K562 (cell line): ENCODE measurements around the gene MEIS2. TPM values are rescaled to one million over a fixed set of nuclear protein-coding genes. Genes with fewer than 3 reads are reported as not detected.

Experiments
- ATAC-seq: fragments of 200-7000 bp; cut with Tn5 transposase; 3 replicates; pipeline ENCODE4 v1.9.1; 2020; ENCODE audit warnings: moderate library complexity
- BruUV-seq: library from RNA; stranded (reverse); fragments of 400-500 nt; replicated peaks from 2 replicates; lab custom pipeline; 2021; lab: Mats Ljungman, UMichigan
- CTCF ChIA-PET: fragments of 300-600 bp; formaldehyde crosslinking; extraction: SDS; loops from one replicate; lab custom pipeline; 2021; ENCODE audit warnings: low intra/inter-chr PET ratio; lab: Yijun Ruan, JAX
- POLR2A ChIA-PET: fragments of 300-600, 350-650 bp; sonication (Branson Sonifier 250); formaldehyde crosslinking; extraction: SDS; loops from one replicate; lab custom pipeline; 2021; ENCODE audit warnings: antibody characterized with exemption, inconsistent platforms; lab: Yijun Ruan, JAX
- DNase-seq, 4 experiments: peaks; one replicate each; pipeline versions ENCODE4 v3.0.0 to v3.0.0-alpha.2; 2011 to 2018; ENCODE audit warnings: low spot score in 3 of 4, mixed read lengths in 3 of 4; ENCODE audit errors: extremely low read depth in 1 of 4
- FAIRE-seq: peaks from 2 replicates; lab custom pipeline; 2011; peaks lifted over from hg19 to GRCh38; lab: Jason Lieb, UNC
- H2AFZ ChIP-seq: 2 replicates; pipeline ENCODE4 v1.6.0; 2011; ENCODE audit warnings: low read depth, low read length, control low read depth, inconsistent platforms
- H3K27ac ChIP-seq: fragments of 200-600 bp; 3 replicates; pipeline ENCODE4 v1.8.0; 2011; ENCODE audit warnings: low read depth, mild to moderate bottlenecking, control low read depth, inconsistent platforms, low read length, moderate library complexity, mixed read lengths; ENCODE audit errors: extremely low read depth
- H3K27me3 ChIP-seq, 2 experiments: fragments of 300-600 bp in 1 of 2; 2 replicates in 1 of 2; 3 replicates in 1 of 2; pipeline versions ENCODE4 v1.6.0 to v1.8.0; 2011; ENCODE audit warnings: inconsistent platforms in 2 of 2, low read length in 2 of 2, mild to moderate bottlenecking in 1 of 2, mixed read lengths in 1 of 2, moderate library complexity in 1 of 2; ENCODE audit not compliant: control insufficient read depth in 2 of 2, insufficient read depth in 2 of 2
- H3K36me3 ChIP-seq: fragments of 300-600 bp; 3 replicates; pipeline ENCODE4 v1.8.0; 2011; ENCODE audit warnings: mild to moderate bottlenecking, low read length, inconsistent platforms; ENCODE audit not compliant: control insufficient read depth, insufficient read depth
- H3K4me1 ChIP-seq, 2 experiments: fragments of 200-600 bp in 1 of 2; replicated peaks in 1 of 2; 2 replicates in 1 of 2; 3 replicates in 1 of 2; pipeline versions ENCODE4 v1.5.1 to v1.8.0; 2011; ENCODE audit warnings: inconsistent platforms in 2 of 2, low read length in 2 of 2, mild to moderate bottlenecking in 1 of 2, mixed read lengths in 1 of 2, moderate library complexity in 1 of 2; ENCODE audit not compliant: control insufficient read depth in 2 of 2, insufficient read depth in 2 of 2
- H3K4me2 ChIP-seq: 2 replicates; pipeline ENCODE4 v1.6.1; 2011; ENCODE audit warnings: low read length, control low read depth, inconsistent platforms, mixed read lengths; ENCODE audit not compliant: insufficient read depth
- H3K4me3 ChIP-seq: fragments of 200-600 bp; sonication (generic), shearing (Covaris generic); 2 replicates; pipeline ENCODE4 v1.5.1; 2016; ENCODE audit warnings: control low read depth, inconsistent platforms
- H3K79me2 ChIP-seq: fragments of 200-600 bp; 3 replicates; pipeline ENCODE4 v1.8.0; 2011; ENCODE audit warnings: low read length, inconsistent platforms; ENCODE audit not compliant: control insufficient read depth, insufficient read depth
- H3K9ac ChIP-seq, 2 experiments: 2 replicates each; pipeline versions ENCODE4 v1.6.0 to v1.6.1; 2011; ENCODE audit warnings: low read depth in 2 of 2, low read length in 2 of 2, control low read depth in 1 of 2, inconsistent platforms in 1 of 2, mild to moderate bottlenecking in 1 of 2, mixed read lengths in 1 of 2; ENCODE audit not compliant: insufficient read depth in 1 of 2
- H3K9me1 ChIP-seq: one replicate; pipeline ENCODE4 v1.6.0; 2011; ENCODE audit warnings: inconsistent platforms, mild to moderate bottlenecking, low read length, moderate library complexity; ENCODE audit not compliant: control insufficient read depth, insufficient read depth
- H3K9me3 ChIP-seq: replicated peaks from 2 replicates; pipeline ENCODE4 v1.5.1; 2011; ENCODE audit warnings: low read depth, low read length, inconsistent platforms; ENCODE audit not compliant: control insufficient read depth, insufficient read depth
- H4K20me1 ChIP-seq: replicated peaks from 2 replicates; pipeline ENCODE4 v1.6.1; 2011; ENCODE audit warnings: low read length, inconsistent platforms, mixed read lengths; ENCODE audit not compliant: control insufficient read depth, insufficient read depth
- ERF ChIP-seq: fragments of 450-650 bp; formaldehyde crosslinking; IDR thresholded peaks from 2 replicates; pipeline ENCODE4 v1.4.0; 2020; ENCODE audit warnings: mild to moderate bottlenecking, mixed read lengths
- FOXK1 ChIP-seq: sonication (generic); formaldehyde crosslinking; IDR thresholded peaks from 2 replicates; pipeline ENCODE4 v1.8.0; 2022; ENCODE audit warnings: missing genetic modification reagents, mild to moderate bottlenecking, borderline replicate concordance
- HDAC3 ChIP-seq: fragments of 450-650 bp; IDR thresholded peaks from 2 replicates; pipeline ENCODE4 v1.6.1; 2018; ENCODE audit warnings: borderline replicate concordance, mild to moderate bottlenecking, moderate library complexity; ENCODE audit not compliant: partially characterized antibody
- STAG1 ChIP-seq: sonication (generic); formaldehyde crosslinking; IDR thresholded peaks from 2 replicates; pipeline ENCODE4 v1.5.0; 2020; ENCODE audit warnings: missing genetic modification reagents, borderline replicate concordance
- YBX1 ChIP-seq: fragments of 450-650 bp; IDR thresholded peaks from 2 replicates; pipeline ENCODE4 v1.7.1; 2016; ENCODE audit warnings: mild to moderate bottlenecking
- WGBS: fragments of 100-300 bp; shearing (Covaris generic); methylation state at CpG from one replicate; pipeline ENCODE4 v1.1.6; 2016; ENCODE audit warnings: low coverage, mixed read lengths; ENCODE audit not compliant: insufficient coverage; ENCODE audit errors: missing lambda C conversion rate; 5-methylcytosine and 5-hydroxymethylcytosine counted together
- in situ Hi-C: fragments of 300-500 bp; cut with MboI; formaldehyde crosslinking; loops from 4 replicates; pipeline ENCODE4 v1.15.0; 2018; ENCODE audit warnings: inconsistent platforms, mixed read lengths
- intact Hi-C: fragments of 100-400 bp; cut with micrococcal nuclease; formaldehyde crosslinking; loops from 2 replicates; pipeline ENCODE4 v1.14.2; 2022
- polyA plus RNA-seq, 8 experiments: library from polyadenylated mRNA; depleted of rRNA in 4 of 8; stranded (reverse) in 5 of 8; unstranded in 3 of 8; fragments of >200 nt; fragmentation: Nextera tagmentation in 2 of 8; fragmentation: Illumina TruSeq in 1 of 8; extraction: Ambion mirVana in 2 of 8; extraction: Trizol in 1 of 8; gene quantifications; 2 replicates each; pipeline versions ENCODE4 v1.2.1 to v1.2.3, GENCODE V29; 2011 to 2014; ENCODE audit warnings: inconsistent platforms in 1 of 8, missing spikeins in 1 of 8
- total RNA-seq, 7 experiments: library from RNA; depleted of rRNA in 6 of 7; stranded (reverse); fragments of >200 nt in 6 of 7; fragmentation: Illumina TruSeq in 2 of 7; extraction: Trizol in 2 of 7; gene quantifications; 2 replicates each; pipeline versions ENCODE4 v1.2.1 to v1.2.3, GENCODE V29; 2011 to 2021; ENCODE audit warnings: low replicate concordance in 1 of 7
- TF ChIP-seq, protein P1 (sequence below), 3 experiments: fragments of 200-800 bp in 1 of 3; sonication (Bioruptor generic) in 1 of 3; sonication (generic) in 1 of 3; formaldehyde crosslinking in 1 of 3; IDR thresholded peaks; 2 replicates each; pipeline versions ENCODE4 v1.6.1 to v1.8.0; 2016 to 2022; ENCODE audit warnings: mild to moderate bottlenecking in 2 of 3, missing compliant biosample characterization in 2 of 3, missing genetic modification characterization in 2 of 3, missing genetic modification reagents in 1 of 3
- TF ChIP-seq, protein P2 (sequence below): sonication (generic); formaldehyde crosslinking; IDR thresholded peaks from 2 replicates; pipeline ENCODE4 v1.8.1; 2023; ENCODE audit warnings: mild to moderate bottlenecking, missing genetic modification reagents
- TF ChIP-seq, protein P3 (sequence below): fragments of 450-650 bp; IDR thresholded peaks from one replicate; pipeline ENCODE4 v1.6.1; 2018; ENCODE audit warnings: mild to moderate bottlenecking, moderate library complexity; ENCODE audit not compliant: partially characterized antibody

Gene MEIS2
- total and polyA plus RNA-seq, 9 of the 15 experiments (the other 6 are each of a cell fraction or from before 2014, with no cell fraction given) = 7.5 to 64.2 (median 22.3) TPM

DNA sequence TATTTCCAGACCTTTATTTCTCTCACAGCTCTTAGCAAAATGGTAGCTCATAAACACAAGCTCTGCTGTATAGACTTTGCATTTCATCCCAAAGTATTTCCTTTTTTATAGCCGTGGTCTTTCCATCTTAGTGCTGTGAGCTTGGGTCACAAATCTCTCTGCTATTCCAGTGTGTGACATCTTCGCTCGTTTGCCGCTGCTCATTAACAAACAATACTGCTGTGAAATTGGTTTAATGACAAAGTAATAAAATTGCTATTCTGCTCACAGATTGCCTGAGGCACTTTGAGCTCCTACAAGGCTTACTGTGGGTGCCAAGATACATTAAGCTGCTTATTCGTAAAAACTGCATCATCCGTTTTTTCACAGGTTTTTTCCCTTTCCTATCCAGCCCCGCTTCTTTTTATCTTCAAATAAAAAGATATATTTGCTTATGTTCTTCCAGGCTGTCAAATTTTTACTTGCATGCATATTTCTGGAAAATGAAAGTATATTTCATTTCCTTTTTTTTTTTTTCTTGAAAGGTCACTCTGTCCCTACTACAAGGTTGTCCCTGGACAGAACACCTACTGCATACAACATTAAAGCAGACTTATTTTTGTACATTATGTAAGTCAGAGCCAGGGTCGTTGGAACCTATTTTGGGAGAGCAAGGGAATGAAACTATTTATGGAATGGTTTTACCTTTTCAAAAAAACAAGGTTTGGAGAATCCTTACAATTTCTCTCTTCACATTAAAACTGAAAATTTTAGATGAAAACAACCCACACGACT lies 174.5 kb downstream of the MEIS2 start:
- DNase-seq = no peak
- H3K4me2 ChIP-seq = no peak overlapping the region
- intact Hi-C loops = no loop called here

More for the DNA sequence above, 174.5 kb downstream of the MEIS2 start:
- no peaks in the 10 kb centered on the region for H3K4me1 ChIP-seq
- H3K79me2 ChIP-seq = no peaks in the 10 kb centered on the region; the same call in 2 of the 3 replicates
- peaks cover 32% of the 10 kb centered on the region; the same call in 2 of the 3 replicates for H3K36me3 ChIP-seq
- POLR2A ChIA-PET = interaction anchor here (0.6 to 0.7 kb wide), 2 partner anchors 170 to 1864 kb away, joined by 3 read pairs; no protein-coding TSS in a partner anchor
- FAIRE-seq = no peak
- no peak overlapping the region for H3K4me3 ChIP-seq
- 87% methylated on average over 9 of the region's 9 CpGs for WGBS
- no peak overlapping the region for H2AFZ ChIP-seq
- H3K27ac ChIP-seq = no peak overlapping the region
- BruUV-seq = no TSS peak
- CTCF ChIA-PET = no interaction called here
- H4K20me1 ChIP-seq = no peaks in the 10 kb centered on the region
- TF ChIP-seq ERF (CRISPR knock-in tag) = no peak
- no peak for TF ChIP-seq YBX1
- TF ChIP-seq, protein P1, sequence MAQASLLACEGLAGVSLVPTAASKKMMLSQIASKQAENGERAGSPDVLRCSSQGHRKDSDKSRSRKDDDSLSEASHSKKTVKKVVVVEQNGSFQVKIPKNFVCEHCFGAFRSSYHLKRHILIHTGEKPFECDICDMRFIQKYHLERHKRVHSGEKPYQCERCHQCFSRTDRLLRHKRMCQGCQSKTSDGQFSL (CRISPR knock-in tag; IDR thresholded peaks at IDR 0.05) = no peak
- TF ChIP-seq, protein P1 (tag; IDR thresholded peaks at IDR 0.05) = no peak
- TF ChIP-seq STAG1 = no peak
- TF ChIP-seq, protein P2, sequence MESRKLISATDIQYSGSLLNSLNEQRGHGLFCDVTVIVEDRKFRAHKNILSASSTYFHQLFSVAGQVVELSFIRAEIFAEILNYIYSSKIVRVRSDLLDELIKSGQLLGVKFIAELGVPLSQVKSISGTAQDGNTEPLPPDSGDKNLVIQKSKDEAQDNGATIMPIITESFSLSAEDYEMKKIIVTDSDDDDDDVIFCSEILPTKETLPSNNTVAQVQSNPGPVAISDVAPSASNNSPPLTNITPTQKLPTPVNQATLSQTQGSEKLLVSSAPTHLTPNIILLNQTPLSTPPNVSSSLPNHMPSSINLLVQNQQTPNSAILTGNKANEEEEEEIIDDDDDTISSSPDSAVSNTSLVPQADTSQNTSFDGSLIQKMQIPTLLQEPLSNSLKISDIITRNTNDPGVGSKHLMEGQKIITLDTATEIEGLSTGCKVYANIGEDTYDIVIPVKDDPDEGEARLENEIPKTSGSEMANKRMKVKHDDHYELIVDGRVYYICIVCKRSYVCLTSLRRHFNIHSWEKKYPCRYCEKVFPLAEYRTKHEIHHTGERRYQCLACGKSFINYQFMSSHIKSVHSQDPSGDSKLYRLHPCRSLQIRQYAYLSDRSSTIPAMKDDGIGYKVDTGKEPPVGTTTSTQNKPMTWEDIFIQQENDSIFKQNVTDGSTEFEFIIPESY (CRISPR knock-in tag) = no peak
- TF ChIP-seq, protein P3, sequence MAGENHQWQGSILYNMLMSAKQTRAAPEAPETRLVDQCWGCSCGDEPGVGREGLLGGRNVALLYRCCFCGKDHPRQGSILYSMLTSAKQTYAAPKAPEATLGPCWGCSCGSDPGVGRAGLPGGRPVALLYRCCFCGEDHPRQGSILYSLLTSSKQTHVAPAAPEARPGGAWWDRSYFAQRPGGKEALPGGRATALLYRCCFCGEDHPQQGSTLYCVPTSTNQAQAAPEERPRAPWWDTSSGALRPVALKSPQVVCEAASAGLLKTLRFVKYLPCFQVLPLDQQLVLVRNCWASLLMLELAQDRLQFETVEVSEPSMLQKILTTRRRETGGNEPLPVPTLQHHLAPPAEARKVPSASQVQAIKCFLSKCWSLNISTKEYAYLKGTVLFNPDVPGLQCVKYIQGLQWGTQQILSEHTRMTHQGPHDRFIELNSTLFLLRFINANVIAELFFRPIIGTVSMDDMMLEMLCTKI = no peak
- TF ChIP-seq HDAC3 = no peak
- TF ChIP-seq FOXK1 (CRISPR knock-in tag) = no peak
- in situ Hi-C loops = no loop called here
- H3K9me3 ChIP-seq = peaks cover 7% of the 10 kb centered on the region
- H3K9ac ChIP-seq = no peak overlapping the region
- no peaks in the 10 kb centered on the region for H3K27me3 ChIP-seq
- no peaks in the 10 kb centered on the region for H3K9me1 ChIP-seq
- ATAC-seq = no peak
